NCI-H2196 (cell line): ENCODE results near the gene ACSF3.

Experiments
- DNase-seq: peaks from one replicate; lab custom pipeline; 2025; ENCODE audit not compliant: unreplicated experiment; lab: John Stamatoyannopoulos, UW

The ACSF3 gene

DNA sequence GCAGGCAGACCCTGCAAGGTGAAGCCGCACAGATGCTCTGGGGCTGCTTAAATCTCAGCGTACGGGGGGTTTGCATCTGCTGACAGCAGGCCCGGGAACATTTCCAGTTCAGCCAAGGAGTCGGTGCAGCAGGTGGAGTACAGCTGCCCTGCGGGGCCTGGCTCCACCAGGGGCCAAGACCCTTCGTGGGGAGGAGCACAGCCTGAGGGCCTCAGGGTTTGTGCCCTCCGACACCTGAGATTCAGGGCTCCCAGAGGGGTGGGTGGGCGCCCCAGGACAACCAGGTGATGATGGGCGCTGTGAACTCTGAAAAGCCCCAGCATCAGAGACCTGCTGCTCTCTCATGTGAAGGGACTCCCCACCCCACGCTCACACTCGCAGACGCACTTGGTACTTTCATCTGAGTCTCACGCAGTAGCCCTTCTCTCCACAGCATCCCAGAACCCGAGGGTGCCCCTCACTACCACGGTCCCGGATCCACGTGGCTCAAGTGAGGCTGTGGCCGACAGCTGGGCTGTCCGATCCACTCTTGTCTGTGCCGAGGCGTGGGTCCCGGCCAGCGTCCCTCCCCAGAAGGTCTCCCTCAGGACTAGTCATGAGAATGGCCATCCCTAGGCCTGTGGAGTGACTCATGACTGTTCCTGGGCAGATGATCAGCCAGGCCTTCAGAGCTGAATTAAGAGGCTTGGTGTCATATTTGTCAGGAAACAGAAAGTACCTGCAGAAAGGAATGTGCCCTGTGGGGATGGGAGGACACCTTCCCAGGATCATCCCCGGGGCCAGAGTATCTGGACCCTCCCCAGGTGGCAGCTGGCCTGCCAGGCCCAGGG, 29.6 kb downstream of the ACSF3 start:
- DNase-seq: no peak

DNA sequence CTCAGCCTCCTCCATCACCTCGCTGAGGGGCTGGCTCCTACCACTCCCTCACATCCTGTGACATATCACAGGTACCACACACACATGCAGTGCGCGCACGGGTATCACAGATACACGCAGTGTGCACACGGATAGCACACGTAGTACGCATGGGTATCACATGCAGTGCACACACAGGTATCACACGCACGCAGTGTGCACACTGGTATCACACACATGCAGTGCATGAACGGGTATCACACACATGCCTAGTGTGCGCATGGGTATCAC, 30.1 kb downstream of the ACSF3 start:
- no peak for DNase-seq

DNA sequence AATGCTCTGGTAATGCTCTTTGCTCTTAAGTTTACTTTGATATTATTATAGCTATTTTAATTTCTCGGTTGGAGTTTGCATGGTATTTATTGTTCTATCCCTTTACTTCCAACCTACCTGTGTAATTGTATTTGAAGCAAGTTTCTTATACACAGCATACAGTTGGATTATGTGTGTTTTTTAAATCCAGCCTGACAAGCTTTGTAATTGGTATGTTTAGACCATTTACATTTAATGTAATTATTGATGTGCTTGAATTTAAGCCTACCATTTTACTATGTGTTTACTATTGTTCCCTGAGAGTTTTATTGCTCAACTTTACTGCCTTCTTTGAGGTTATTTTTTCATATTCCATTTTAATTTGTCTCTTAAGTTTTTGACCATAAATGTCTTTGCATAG, 35.7 kb downstream of the ACSF3 start:
- DNase-seq: no peak

DNA sequence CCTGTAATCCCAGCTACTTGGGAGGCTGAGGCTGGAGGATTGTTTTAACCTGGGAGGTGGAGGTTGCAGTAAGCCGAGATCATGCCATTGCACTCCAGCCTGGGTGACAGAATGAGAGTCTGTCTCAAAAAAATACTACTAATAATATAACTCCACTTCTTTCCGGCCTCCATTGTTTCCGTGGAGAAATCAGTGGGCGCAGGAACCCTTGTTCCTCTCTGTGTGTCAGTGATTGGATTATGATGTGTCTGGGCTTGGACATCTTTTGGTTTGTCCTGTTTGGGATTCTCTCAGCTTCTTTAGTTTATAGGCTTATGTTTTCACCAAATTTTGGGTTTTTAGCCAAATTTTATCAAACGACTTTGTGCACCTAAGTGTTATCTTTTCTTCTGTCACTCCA, 36.8 kb downstream of the ACSF3 start:
- no peak for DNase-seq

DNA sequence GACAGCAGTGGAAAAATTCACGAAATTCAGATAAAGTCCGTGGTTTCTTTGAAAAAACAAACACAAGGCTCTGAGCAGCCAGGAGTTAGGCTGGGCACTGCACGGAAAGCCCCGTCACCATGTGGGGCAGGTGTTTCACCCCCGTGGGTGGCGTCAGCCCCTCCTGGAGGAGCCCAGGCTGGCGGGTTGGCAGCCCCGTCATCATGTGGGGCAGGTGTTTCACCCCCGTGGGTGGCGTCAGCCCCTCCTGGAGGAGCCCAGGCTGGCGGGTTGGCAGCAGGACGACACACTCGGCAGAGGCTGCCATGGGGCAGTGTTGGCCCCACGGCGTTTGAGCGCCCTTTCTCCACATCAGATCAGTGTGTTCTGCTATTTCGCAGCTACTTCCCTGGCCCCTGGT, 38.1 kb downstream of the ACSF3 start:
- DNase-seq: no peak

DNA sequence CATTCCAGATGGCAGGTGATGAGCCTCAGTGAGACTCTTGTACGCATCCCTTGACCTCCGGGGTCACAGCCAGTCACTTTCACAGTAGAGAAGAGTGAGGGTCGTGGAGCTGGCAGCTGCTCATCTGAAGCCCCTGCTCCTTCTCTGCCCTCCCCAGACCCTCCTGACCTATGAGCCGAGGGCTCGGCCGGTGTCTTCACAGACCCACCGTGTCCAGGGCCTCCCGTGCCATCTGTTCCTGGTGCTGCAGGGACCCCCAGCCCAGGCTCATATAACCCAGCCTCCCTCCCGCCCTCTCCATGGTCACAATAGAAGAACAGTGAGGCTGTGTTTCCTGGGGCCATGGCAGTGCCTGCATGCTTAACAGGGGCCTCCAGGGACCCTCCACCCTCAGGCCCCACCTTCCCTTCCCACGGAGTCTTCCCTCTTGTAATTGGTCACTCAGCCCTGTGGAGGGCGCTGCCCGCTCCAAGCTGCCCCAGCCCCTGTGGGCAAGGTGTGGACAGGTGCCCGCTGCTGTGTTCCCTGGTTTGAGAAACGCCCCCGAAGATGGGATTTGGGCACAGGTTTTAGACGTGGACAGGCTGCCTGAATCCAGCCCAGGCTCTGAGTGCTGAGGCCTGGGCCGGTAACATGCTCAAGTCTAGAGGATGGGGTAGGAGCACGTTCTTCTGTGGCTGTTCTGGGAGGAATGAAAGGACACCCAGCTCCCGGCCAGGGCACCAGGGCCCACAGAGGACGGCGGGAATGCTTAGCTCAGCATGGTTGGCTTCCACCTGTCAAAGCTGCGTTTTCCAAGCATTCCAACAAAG, 38.7 kb downstream of the ACSF3 start:
- no peak for DNase-seq

DNA sequence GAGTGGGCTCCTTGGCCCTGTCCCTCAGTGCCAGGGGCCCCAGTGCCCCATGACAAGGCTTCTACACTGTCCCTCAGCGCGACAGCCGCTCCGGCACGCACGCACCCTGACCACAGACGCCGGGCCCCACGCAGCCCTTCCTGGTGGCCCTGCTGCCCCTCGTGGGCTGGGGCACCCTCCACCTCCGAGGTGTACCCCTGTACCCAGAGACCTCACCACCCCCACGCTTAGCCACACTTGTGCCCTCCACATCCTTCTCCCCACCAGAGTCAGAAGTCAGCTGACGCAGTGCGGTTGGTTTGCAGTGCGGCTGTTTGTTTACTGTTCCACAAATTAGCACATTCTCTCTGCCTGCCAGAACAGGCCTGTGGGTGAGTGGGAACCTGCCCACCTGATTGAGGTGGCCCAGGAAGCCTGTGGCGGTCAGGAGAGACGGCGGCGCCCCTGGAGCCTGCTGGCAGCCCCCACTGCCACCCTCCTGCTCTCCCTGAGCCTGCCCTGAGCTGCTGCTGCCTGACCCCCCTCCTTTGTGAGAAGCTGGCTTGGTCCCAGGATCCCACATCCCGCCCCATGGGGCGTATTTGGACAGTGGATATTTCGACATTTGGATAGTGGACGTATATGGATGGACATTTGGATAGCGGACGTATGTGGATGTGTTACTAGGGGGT, 39.9 kb downstream of the ACSF3 start:
- no peak for DNase-seq

DNA sequence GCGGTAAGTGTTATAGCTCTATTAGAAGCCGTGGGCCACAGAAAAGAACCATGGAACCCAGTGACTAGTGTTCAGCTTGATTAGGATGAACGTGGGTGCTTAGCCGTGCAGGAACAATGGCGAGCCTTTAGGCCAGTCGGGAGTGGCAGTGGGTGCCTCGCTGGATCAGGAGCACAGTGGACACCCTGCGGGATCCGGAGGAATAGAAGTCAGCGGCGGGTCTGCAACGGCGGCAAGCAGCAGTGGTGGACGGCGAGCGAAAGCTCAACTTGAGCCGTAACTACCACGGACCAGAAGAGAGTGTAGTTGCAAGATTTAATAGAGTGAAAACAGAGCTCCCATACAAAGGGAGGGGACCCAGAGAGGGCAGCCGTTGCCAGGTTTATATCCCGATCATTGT, 40.6 kb downstream of the ACSF3 start:
- no peak for DNase-seq

DNA sequence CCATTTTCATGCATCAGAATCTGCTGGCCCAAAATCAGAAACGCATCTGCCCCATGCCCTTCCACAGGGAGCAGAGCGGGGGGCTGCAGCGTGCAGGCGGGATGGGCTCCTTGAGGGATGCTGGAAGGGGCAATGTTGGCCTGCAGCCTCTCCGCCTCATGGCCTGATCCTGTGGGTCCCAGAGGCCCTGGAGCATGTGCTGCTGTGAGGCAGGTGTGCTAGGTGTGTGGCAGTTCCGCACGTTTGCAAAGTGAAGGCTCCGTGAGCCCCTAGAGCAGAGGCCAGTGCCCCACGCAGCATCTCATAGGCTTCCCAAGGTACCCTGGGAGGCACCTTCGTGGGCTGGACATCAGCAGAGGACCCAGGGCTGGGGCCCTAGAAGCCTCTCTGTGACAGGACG, 41.5 kb downstream of the ACSF3 start:
- DNase-seq: no peak

DNA sequence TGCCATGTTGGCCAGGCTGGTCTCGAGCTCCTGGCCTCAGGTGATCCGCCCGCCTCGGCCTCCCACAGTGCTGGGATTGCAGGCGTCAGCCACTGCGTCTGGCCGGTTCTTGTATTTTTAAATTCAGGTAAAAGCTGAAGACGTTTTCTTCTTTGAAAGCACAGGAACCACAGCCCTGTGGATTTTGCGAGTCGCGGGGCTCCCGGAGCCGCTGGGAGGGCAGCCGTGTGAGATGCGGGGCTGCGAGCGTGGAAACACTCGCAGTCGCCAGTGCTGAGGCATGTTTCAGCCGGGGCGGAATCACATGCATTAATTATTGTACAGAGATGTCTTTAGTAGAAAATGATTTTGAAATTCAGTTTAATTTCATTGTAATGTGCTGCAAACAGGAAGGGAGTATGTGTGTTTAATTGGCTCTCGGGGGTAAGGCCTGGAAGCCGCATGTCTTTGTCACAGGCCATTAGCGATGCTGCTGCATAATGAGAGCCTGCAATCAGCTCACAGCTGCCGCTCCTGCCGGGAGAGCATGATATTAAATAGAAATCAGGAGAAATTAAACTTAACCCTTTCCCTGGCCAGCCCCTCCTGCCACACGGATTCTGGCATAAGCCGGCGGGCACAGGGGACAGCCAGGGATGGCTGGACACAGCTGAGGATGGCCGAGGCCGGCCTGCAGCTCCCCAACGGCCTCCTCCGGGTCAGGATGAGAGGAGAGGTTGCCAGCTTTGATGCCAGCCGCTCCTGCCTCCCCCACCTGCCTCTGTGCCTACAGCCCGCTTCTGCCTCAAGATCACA, 42.5 kb downstream of the ACSF3 start:
- DNase-seq: no peak

DNA sequence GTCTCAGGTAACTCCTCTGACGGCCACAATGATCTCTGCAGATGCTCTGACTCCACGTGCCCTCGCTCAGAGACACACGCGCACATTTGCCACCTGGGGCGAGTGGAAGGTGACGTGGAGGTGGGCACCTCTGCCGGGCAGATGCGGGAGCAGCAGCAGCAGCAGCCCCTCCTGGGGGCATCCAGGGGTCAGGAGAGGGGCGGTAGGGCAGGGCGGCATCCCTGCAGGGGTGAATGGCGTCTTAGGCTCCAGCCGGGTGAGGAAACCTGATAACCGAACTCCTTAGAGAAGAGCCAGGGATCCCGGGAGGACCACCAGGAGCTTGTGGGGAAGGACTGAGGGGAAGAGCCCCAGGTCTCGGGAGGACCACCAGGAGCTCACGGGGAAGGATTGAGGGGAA, 43.3 kb downstream of the ACSF3 start:
- DNase-seq: no peak

DNA sequence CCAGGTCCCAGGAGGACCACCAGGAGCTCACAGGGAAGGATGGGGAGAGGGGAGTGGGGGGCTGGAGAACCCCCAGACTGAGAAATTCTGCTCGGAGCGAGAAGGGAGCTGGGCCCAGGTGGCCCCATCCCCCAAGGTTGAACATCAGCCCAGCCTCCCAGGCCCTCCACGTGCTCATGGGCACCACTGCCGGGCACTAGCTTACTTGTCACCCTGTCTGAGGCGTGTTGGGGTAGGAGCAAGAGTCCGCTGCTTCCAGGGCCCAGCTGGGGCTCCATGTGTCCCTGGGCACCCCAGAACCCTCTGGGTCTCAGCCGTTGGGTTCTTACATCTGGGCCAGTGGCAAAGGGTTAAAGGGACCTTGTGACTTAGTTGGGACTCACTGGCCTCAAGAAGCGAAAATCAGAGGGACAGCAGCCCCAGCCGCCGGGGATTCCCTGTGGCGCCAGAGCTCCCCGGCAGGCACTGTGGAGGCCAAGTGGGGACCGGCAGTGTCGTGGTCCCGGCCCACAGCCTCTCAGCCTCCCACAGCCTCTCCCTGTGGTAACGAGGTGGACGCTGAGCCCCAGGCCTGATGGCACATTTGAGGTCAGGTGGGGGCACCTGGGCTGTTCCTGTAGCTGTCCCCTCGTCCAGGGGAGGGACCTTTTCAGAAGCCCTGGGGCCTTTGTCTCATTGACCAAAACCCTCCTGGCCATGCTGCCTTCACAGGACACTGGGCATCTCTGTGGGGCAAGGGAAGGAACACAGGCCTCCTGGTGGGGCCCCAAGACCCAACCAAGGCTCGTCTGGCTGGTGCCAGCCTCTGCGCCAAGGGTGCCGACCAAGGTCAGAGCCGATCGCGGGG, 44.2 kb downstream of the ACSF3 start:
- no peak for DNase-seq

DNA sequence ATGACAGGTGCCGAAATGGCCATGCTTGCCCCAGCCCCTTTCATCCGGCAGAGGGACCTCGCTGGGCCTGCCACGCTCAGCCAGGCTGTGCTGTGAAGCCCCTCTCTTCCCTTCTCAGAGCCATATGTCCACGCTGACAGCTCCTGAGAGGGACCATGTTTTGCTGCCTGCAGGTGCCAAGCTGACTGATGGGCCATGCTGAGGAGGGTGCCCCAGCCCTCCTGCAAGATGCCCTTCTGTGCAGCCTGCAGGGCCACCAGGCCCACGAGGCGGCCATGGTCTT, 44.8 kb downstream of the ACSF3 start:
- DNase-seq: no peak

DNA sequence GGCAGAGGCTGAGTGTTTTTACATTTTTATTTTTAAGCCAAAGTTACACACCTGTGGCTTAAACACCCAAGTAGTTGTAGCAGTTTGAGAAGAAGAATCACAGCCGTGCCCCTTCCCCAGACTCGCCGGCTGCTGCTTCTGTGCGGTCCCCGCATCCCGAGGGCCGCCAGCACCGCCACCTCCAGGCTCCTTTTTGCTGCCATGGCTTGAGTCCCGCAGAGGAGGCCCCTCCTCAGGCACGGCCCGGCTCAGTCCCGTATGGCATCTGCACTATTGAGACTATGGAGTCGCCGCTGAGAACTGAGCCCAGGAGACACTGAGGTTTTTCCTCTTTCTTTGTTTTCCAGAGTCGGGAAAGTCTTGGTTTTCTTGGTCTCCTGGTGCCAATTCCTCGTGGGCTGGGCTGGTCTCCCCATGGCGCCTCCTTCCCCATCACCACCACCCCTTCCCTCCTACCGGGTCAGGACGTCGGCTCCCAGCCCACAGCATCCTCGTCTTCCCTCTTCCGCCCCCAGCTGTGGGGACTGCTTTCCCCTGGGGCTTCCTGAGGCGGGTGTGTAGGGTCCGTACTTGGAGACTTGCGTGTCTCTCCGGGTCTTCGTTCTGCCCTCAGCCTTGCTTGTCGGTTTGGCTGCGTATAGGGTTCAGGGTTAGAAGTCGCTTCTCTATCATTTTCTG, 45.3 kb downstream of the ACSF3 start:
- DNase-seq: no peak

DNA sequence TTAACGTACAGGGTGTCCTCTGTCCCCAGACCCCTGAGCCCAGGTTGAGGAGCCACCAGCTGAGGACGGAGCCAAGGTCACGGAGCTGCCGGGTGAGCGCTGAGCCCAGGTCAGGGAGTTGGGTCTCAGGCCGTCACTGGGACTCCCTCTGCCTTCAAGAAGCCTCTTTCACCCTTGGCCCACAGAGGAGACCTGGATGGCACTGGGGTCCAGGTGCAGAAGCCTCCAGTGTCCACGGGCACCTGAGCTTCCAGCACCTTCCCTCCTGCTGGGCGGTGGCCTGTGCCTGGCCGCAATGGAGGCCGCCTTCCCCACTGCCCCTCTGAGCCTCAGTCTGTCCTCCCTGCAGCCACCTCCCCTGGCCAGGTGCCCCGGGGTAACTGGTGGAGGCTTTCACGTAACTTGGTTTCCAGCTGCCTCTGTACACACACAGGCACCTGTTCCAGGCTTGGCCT, 46.3 kb downstream of the ACSF3 start:
- DNase-seq: no peak

DNA sequence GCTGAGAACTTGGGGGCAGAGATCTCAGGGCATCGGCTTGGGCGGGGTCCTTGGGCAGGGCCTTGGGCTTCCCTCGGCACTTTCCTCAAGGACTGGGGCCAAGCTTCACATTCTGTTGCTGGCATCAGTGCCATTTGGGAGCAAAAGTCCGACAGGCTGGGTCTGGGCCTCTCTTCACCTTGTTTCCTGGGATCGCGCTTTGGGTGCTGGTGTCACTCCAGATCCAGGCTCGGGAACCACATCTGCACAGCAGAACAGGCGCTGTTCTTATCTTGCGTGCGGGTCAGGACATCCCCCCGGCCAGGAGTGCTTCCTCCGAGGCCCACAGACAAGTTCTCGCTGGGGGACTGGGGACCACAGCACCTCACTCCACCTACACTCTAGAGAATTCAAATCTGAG, 46.7 kb downstream of the ACSF3 start:
- no peak for DNase-seq

DNA sequence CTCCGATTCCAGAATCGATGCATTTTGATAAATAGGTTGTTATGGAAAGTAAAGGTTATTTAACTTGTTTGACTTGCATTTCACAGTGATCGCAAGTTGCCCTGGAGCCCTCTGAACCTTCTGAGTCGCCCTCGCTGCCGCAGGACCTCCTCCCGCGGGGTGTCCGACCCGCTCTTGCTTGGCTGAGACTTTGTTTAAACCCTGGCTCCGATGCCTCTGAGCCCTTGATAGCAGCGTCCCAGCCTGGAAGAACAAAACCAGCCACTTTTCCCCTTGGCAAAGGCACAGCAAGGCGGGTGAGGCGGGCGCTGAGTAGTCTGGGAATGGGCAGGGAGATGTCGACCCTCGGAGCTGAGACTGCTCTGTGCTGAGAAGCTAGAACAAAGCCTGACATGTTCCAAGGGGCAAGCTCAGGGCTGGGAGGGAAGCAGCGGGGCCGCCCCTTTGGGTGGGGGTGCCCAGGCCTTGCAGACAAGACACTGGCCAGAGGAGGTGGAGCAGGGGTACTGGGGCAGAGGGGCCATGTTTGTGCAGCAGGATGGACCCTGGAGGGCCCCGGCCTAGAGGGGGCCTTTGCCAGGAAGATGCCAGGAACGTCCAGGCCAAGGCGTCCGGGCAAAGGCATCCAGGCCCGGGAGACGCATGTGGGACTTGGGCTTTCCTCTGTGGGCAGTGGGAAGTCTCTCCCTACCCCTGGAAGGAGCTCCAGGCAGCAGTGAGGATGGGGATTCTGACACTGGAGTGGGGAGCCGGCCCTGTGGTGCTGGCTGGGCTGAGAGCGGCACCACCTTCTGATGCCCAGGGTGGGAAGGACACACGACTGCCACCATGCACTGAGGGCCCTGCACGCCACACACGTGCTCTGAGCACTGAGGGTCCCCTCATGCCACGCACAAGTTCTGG, 47.6 kb downstream of the ACSF3 start:
- no peak for DNase-seq

DNA sequence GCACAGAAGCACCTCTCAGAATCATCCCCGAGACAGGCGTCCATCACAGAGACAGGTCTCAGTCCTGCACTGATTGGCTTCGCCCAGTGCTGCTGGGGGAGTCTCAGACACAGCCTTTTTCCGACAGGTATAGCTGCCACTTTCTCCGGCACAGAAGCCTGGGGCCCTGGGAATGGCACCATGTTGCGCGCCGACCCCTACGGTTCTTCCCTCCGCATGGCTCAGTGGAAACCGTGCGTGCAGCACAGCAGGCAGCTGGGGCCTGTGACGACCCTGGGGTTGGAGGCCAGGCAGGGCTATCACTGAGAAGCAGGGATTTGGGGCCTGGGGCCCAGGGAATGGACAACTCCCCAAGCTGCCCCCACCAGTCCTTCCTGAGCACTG, 48.2 kb downstream of the ACSF3 start:
- DNase-seq: no peak
